ENCODE measurements around the gene BMP8A. TPM values are rescaled to one million over a fixed set of nuclear protein-coding genes. Genes with fewer than 3 reads are reported as not detected.

The BMP8A gene
- total RNA-seq, 1 donor from 2014 or later = not detected

DNA sequence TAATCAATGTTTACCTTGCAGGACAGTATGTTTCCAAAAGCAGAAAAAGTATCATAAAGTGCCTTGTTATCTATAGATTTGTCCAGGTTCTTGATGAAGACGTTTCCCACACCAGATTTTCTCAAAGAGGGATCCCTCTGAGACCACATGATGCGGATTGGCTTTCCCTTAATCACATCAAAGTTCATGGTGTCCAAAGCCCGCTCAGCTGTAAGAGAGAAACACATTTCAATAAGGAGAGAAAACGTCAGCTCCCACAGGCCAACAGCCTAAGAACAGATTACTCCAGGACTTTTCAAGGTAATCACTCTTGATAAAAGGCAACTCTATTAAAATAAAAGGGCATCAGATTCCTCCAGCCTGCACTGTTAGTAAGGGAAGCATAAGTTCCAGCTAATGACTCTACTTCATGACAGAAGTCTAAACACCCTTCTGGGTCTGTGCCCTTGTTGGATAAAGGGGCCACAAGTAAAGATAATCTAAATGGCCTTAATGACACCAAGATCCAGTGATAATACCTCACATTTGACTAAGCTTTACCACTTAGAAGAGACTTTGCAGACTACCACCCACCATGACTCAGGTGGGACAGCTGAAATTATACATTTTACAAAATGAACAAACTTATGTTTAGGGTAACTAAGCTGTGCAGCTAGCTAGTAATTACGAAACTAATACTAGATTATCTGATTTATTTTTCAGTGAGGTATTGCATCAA, 81.1 kb downstream of the BMP8A start:
- no peak for DNase-seq (ENCODE audit: low read depth)
- no peak overlapping the region for H3K4me3 ChIP-seq (ENCODE audit: low read depth, low read length)
- FAIRE-seq = no peak
- peaks cover 30% of the 10 kb centered on the region for H3K36me3 ChIP-seq (ENCODE audit: control insufficient read depth, insufficient read depth, low read length)
- no peaks in the 10 kb centered on the region for H3K27me3 ChIP-seq (ENCODE audit: control insufficient read depth, insufficient read depth, low read length)
- TF ChIP-seq, protein P1, sequence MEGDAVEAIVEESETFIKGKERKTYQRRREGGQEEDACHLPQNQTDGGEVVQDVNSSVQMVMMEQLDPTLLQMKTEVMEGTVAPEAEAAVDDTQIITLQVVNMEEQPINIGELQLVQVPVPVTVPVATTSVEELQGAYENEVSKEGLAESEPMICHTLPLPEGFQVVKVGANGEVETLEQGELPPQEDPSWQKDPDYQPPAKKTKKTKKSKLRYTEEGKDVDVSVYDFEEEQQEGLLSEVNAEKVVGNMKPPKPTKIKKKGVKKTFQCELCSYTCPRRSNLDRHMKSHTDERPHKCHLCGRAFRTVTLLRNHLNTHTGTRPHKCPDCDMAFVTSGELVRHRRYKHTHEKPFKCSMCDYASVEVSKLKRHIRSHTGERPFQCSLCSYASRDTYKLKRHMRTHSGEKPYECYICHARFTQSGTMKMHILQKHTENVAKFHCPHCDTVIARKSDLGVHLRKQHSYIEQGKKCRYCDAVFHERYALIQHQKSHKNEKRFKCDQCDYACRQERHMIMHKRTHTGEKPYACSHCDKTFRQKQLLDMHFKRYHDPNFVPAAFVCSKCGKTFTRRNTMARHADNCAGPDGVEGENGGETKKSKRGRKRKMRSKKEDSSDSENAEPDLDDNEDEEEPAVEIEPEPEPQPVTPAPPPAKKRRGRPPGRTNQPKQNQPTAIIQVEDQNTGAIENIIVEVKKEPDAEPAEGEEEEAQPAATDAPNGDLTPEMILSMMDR (IDR thresholded peaks at IDR 0.05; ENCODE audit: insufficient read depth, low read length, severe bottlenecking) = no peak

DNA sequence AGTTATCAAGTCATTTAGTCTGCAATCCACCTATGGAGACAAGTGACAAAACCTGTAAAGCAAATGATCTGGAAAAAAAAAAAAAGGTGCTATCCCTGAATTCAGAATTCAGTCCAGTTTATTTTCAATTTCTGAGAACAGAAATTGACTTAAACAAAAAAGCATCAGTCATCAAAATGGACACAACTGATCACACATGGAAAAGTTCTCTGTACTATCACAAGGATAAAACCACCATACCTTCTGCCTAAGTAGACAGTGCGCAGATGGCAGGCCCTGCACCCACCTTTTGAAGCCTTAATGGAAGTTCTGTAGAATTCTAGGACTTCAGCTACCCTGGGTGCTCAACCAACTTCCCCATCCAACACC, 81.6 kb downstream of the BMP8A start:
- TF ChIP-seq, protein P1 (IDR thresholded peaks at IDR 0.05; ENCODE audit: insufficient read depth, low read length, severe bottlenecking) = no peak
- no peak for FAIRE-seq
- peaks cover 30% of the 10 kb centered on the region for H3K36me3 ChIP-seq (ENCODE audit: control insufficient read depth, insufficient read depth, low read length)
- no peaks in the 10 kb centered on the region for H3K27me3 ChIP-seq (ENCODE audit: control insufficient read depth, insufficient read depth, low read length)
- DNase-seq (ENCODE audit: low read depth) = no peak
- no peak overlapping the region for H3K4me3 ChIP-seq (ENCODE audit: low read depth, low read length)

DNA sequence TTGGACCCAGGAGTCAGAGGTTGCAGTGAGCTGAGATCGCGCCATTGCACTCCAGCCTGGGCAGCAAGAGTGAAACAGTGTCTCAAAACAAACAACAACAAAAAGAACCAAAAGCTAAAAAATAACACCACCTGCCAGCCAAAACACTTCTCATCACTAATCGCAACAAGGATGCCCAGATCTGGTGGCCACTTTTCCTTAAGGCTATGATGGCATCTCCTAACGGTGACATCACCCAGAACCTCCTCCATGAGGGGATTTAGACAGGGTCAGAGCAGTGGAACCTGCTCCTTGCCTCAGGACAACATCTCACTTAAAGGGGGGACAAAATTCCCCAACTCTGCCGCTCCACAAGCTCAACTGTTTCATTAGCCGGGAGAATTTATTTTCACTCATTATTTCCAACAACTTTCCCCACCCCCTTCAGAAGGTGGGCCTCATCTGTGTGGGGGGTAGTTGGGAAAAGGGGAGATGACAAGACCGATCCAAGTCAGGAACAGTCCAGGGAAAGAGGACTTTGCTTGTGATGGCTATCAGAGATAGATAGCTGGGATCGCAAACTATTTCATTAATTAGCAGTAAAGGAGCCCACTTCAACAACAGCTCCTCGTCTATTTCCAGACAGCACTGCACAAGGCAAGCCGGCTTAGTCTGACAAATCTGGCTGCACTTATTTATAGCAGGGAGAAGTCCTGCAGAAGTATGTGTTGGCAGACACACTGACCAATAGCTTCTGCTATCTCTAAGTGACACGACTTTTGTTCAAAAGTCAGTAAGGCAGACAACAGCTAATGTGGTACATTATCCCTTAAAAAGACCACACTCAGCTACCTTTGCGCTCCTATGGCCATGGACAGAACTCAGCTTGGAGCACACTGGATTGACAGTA, 82.5 kb downstream of the BMP8A start:
- Histone ChIP-seq H3K36me3 (ENCODE audit: control insufficient read depth, insufficient read depth, low read length) (peaks cover 27% of the 10 kb centered on the region), H3K27me3 (ENCODE audit: control insufficient read depth, insufficient read depth, low read length) (no peaks in the 10 kb centered on the region), H3K4me3 (ENCODE audit: low read depth, low read length) (peak overlapping the region; percentile 83)
- TF ChIP-seq, protein P1 (IDR thresholded peaks at IDR 0.05; ENCODE audit: insufficient read depth, low read length, severe bottlenecking) = no peak
- DNase-seq (ENCODE audit: low read depth) (peak; percentile 13), FAIRE-seq (no peak)

DNA sequence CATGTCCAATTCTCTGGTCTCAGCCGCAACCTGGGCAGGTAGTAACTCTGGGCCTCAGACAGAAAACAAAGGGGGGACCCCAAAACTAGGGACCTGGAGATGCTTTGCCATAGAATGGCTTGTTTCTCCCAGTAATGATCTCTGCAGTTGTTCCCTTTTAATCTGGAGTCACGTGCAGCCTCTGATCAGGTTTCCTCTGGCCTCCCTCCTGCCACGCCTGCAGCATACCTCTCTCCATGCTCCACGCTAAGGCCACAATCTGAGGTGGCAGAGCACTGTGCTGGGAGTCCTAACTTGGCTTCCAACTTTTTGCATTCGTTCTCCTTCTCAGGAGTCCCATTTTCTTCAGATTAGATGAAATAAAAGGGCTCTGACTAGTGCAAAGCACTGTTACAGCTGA, 83.2 kb downstream of the BMP8A start:
- H3K4me3 ChIP-seq (ENCODE audit: low read depth, low read length) = peak overlapping the region; percentile 83
- TF ChIP-seq, protein P1 (IDR thresholded peaks at IDR 0.05; ENCODE audit: insufficient read depth, low read length, severe bottlenecking) = no peak
- no peak for FAIRE-seq
- H3K36me3 ChIP-seq (ENCODE audit: control insufficient read depth, insufficient read depth, low read length) = peaks cover 23% of the 10 kb centered on the region
- H3K27me3 ChIP-seq (ENCODE audit: control insufficient read depth, insufficient read depth, low read length) = no peaks in the 10 kb centered on the region
- DNase-seq (ENCODE audit: low read depth) = no peak

Other genes with a start within 250 kb of the BMP8A start
- gene PABPC4, start 85.2 kb downstream of the BMP8A start, total RNA-seq = 189 and 229 TPM in 2 replicates
- gene HEYL, start 148.0 kb downstream of the BMP8A start, total RNA-seq = under 0.01 TPM in 1 of 2 replicates, not detected in the other
- gene NT5C1A, start 180.5 kb downstream of the BMP8A start, total RNA-seq = not detected in 2 replicates
- under 0.01 TPM in 2 replicates for gene HPCAL4, start 199.8 kb downstream of the BMP8A start, total RNA-seq
- 50.1 and 67.1 TPM in 2 replicates for gene PPIE, start 247.2 kb downstream of the BMP8A start, total RNA-seq

Data from bronchial epithelial cell (primary cell).